CD4-positive, alpha-beta memory T cell (primary cell): ENCODE data around the gene DCAF10. TPM values are rescaled to one million over a fixed set of nuclear protein-coding genes. Genes with fewer than 3 reads are reported as not detected.
A peak's percentile ranks its signal among the peaks of the same experiment; 100 is the strongest.

ENCODE experiments used
- CTCF ChIA-PET: fragments of 350-600 bp; sonication (Branson Sonifier 250); formaldehyde crosslinking; loops from one replicate; lab custom pipeline; 2021; ENCODE audit warnings: inconsistent platforms; ENCODE audit not compliant: partially characterized antibody; lab: Charles Lee
- POLR2A ChIA-PET: fragments of 350-600 bp; sonication (Branson Sonifier 250); formaldehyde crosslinking; loops from one replicate; lab custom pipeline; 2021; ENCODE audit not compliant: partially characterized antibody; lab: Charles Lee
- DNase-seq, 5 donors: peaks; one replicate each; pipeline versions ENCODE4 v3.0.0 to v3.0.0-alpha.2; 2020 to 2022; ENCODE audit warnings: mixed read lengths in 1 of 5
- H3K27ac ChIP-seq: one replicate; pipeline ENCODE4 v1.7.0; 2013; ENCODE audit warnings: low read depth, low read length
- H3K27me3 ChIP-seq: 2 replicates; pipeline ENCODE4 v1.7.0; 2013; ENCODE audit warnings: mild to moderate bottlenecking, low read length, moderate library complexity; ENCODE audit not compliant: insufficient read depth
- H3K36me3 ChIP-seq: 2 replicates; pipeline ENCODE4 v1.7.0; 2013; ENCODE audit warnings: mild to moderate bottlenecking, low read length, moderate library complexity; ENCODE audit not compliant: insufficient read depth
- H3K4me1 ChIP-seq: 2 replicates; pipeline ENCODE4 v1.7.0; 2013; ENCODE audit warnings: mild to moderate bottlenecking, low read length, moderate library complexity; ENCODE audit not compliant: insufficient read depth
- H3K4me3 ChIP-seq, 2 donors: one replicate each; pipeline ENCODE4 v1.7.0; 2013; ENCODE audit warnings: low read length in 2 of 2, mild to moderate bottlenecking in 1 of 2
- H3K9me3 ChIP-seq, 2 donors: one replicate each; pipeline ENCODE4 v1.7.0; 2013; ENCODE audit warnings: low read length in 2 of 2, control low read depth in 1 of 2; ENCODE audit not compliant: control insufficient read depth in 1 of 2
- H3K27ac Mint-ChIP-seq, 7 donors: one replicate each; pipeline ENCODE4 v1.8.0; 2020 to 2021; ENCODE audit warnings: mixed read lengths in 7 of 7, mild to moderate bottlenecking in 6 of 7, inconsistent platforms in 3 of 7, moderate library complexity in 3 of 7
- H3K27me3 Mint-ChIP-seq, 2 donors: one replicate each; pipeline ENCODE4 v1.8.0; 2020 to 2021; ENCODE audit warnings: mixed read lengths in 2 of 2
- H3K36me3 Mint-ChIP-seq, 2 donors: one replicate each; pipeline ENCODE4 v1.8.0; 2020 to 2021; ENCODE audit warnings: mixed read lengths in 2 of 2, inconsistent platforms in 1 of 2, mild to moderate bottlenecking in 1 of 2
- H3K4me1 Mint-ChIP-seq, 4 donors: one replicate each; pipeline ENCODE4 v1.8.0; 2020 to 2021; ENCODE audit warnings: mixed read lengths in 4 of 4, mild to moderate bottlenecking in 1 of 4
- H3K4me3 Mint-ChIP-seq, 8 donors: one replicate each; pipeline ENCODE4 v1.8.0; 2020 to 2021; ENCODE audit warnings: mixed read lengths in 8 of 8, mild to moderate bottlenecking in 7 of 8, moderate library complexity in 6 of 8, inconsistent platforms in 3 of 8
- H3K9me3 Mint-ChIP-seq, 8 donors: one replicate each; pipeline ENCODE4 v1.8.0; 2020 to 2021; ENCODE audit warnings: mixed read lengths in 8 of 8, mild to moderate bottlenecking in 5 of 8, inconsistent platforms in 3 of 8, moderate library complexity in 1 of 8
- intact Hi-C: fragments of 100-400 bp; cut with micrococcal nuclease; formaldehyde crosslinking; loops from one replicate; pipeline ENCODE4 v1.15.1; 2023
- polyA plus RNA-seq, 2 donors: library from polyadenylated mRNA; unstranded; fragments of 300-500 nt; fragmentation: Illumina TruSeq; gene quantifications; one replicate each; pipeline ENCODE4 v1.2.3, GENCODE V29; 2021
- total RNA-seq, 2 experiments: library from RNA; stranded (reverse); gene quantifications; one replicate each; pipeline ENCODE4 v1.2.3, GENCODE V29; 2021

DCAF10 gene
- total and polyA plus RNA-seq, 4 experiments from 2014 or later = 20.3 to 37.1 (median 29.2) TPM

DNA sequence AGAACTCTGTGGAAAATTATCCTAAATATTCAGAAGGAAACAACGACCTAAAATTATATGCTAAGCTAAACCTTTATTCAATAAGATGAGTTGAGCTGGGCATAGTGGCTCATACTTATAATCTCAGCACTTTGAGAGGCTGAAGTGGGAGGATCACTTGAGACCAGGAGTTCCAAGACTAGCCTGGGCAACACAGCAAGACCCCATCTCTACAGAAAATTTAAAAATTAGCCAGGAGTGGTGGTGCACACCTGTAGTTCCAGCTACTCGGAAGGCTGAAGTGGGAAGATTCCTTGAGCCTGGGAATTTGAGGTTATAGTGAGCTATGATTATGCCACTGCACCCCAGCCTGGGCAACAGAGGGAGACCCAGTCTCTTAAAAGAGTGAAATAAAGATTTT, 51.6 kb downstream of the DCAF10 start:
- H3K4me3 ChIP-seq = no peak overlapping the region
- H3K36me3 Mint-ChIP-seq = peaks cover 12 to 18% of the 10 kb centered on the region in 2 donors
- H3K9me3 Mint-ChIP-seq = no peaks in the 10 kb centered on the region
- no peaks in the 10 kb centered on the region for H3K9me3 ChIP-seq
- no peak overlapping the region for H3K27ac ChIP-seq
- H3K27me3 ChIP-seq = no peaks in the 10 kb centered on the region
- H3K4me3 Mint-ChIP-seq = no peak overlapping the region
- no peaks in the 10 kb centered on the region for H3K4me1 ChIP-seq
- POLR2A ChIA-PET = no interaction called here
- DNase-seq = no peak
- H3K36me3 ChIP-seq = no peaks in the 10 kb centered on the region
- CTCF ChIA-PET = interaction anchor here (0.7 kb wide), 1 partner anchor 52 kb away, joined by 3 read pairs; no protein-coding TSS in a partner anchor
- no peaks in the 10 kb centered on the region for H3K27me3 Mint-ChIP-seq
- intact Hi-C loops = no loop called here
- peaks cover 0 to 4% (median 0%) of the 10 kb centered on the region in 4 donors for H3K4me1 Mint-ChIP-seq
- H3K27ac Mint-ChIP-seq = peak overlapping the region in 1 of 7 donors; percentile 22

DNA sequence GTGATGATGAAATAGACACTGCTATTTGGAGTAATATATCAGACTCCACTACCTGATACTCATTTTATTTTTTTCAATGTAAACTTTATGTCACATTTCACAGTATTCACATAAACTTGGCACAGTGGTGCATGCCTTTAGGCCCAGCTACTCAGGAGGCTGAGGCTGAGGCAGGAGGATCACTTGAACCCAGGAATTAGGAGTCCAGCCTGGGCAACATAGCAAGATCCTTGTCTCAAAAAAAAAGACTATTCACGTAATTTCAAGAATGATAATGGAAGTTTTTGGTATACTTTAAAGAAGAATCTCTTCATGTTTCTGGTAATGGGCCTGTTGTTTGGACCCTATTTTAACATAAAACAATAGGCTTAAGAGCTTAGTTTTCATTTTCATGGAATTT, 56.0 kb downstream of the DCAF10 start:
- Mint-ChIP-seq H3K4me3 (no peak overlapping the region), H3K4me1 (no peaks in the 10 kb centered on the region), H3K27ac (no peak overlapping the region), H3K27me3 (no peaks in the 10 kb centered on the region), H3K9me3 (no peaks in the 10 kb centered on the region), H3K36me3 (peaks cover 32 to 45% of the 10 kb centered on the region in 2 donors)
- intact Hi-C loops = no loop called here
- Histone ChIP-seq H3K4me3 (no peak overlapping the region), H3K4me1 (no peaks in the 10 kb centered on the region), H3K36me3 (peaks cover 15% of the 10 kb centered on the region), H3K27ac (no peak overlapping the region), H3K27me3 (no peaks in the 10 kb centered on the region), H3K9me3 (no peaks in the 10 kb centered on the region)
- no peak for DNase-seq
- ChIA-PET CTCF (interaction anchor here (0.6 kb wide), 1 partner anchor 46 kb away, joined by 3 read pairs; no protein-coding TSS in a partner anchor), POLR2A (interaction anchor here (1.3 kb wide), 1 partner anchor 46 kb away, joined by 3 read pairs; no protein-coding TSS in a partner anchor)

DNA sequence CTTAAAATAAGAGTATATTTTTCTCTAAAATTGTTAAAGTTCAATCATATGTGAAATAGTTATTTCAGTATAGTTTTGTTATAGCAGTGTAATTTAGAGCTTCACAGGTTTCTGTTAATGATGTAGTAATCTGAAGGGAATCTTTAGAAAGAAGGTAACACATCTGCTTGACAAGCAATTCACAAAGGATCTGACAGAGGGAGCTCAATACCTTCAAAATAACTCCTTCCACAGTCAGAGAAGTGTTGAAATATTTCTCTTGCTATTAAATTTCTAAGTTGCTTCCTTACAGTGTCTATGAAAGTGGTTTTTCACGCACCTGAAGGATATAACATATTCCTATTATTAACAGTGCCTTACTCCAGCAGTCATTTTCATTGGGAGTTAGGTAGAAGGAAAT, 58.4 kb downstream of the DCAF10 start:
- CTCF ChIA-PET = no interaction called here
- H3K4me3 Mint-ChIP-seq = no peak overlapping the region

DNA sequence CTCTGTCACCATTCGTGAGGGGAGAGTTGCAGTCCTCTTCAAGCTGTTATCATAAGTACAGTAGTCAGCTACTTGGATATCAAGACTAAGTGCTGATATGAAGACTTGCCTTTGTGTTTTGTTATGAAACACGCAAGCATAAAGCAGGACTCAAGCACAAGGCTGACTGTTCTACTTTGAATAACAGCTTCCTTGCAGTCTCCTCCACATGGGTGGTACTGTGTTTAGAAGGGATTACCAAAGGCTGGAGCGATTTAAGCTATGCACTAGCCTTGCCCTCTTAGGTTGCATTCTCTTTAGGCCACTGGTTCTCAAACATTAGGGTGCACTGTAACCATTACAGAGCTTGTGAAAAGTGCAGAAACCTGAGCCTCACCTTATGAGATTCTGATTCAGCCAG, 61.9 kb downstream of the DCAF10 start:
- intact Hi-C loops = no loop called here
- POLR2A ChIA-PET = no interaction called here
- no peak for DNase-seq
- Histone ChIP-seq H3K4me1 (no peaks in the 10 kb centered on the region), H3K27ac (no peak overlapping the region), H3K4me3 (no peak overlapping the region), H3K36me3 (peaks cover 20% of the 10 kb centered on the region), H3K9me3 (no peaks in the 10 kb centered on the region), H3K27me3 (no peaks in the 10 kb centered on the region)
- H3K4me1 Mint-ChIP-seq = no peaks in the 10 kb centered on the region
- CTCF ChIA-PET = no interaction called here
- H3K9me3 Mint-ChIP-seq = no peaks in the 10 kb centered on the region
- no peak overlapping the region for H3K4me3 Mint-ChIP-seq
- peaks cover 34 to 44% of the 10 kb centered on the region in 2 donors for H3K36me3 Mint-ChIP-seq
- no peaks in the 10 kb centered on the region for H3K27me3 Mint-ChIP-seq
- peak overlapping the region in 1 of 7 donors; percentile 12 for H3K27ac Mint-ChIP-seq

More for the DNA sequence above, 58.4 kb downstream of the DCAF10 start:
- Mint-ChIP-seq H3K27ac (no peak overlapping the region), H3K27me3 (no peaks in the 10 kb centered on the region), H3K36me3 (peaks cover 36 to 51% of the 10 kb centered on the region in 2 donors), H3K4me1 (no peaks in the 10 kb centered on the region), H3K9me3 (no peaks in the 10 kb centered on the region)
- H3K27me3 ChIP-seq = no peaks in the 10 kb centered on the region
- no peaks in the 10 kb centered on the region for H3K4me1 ChIP-seq
- POLR2A ChIA-PET = interaction anchor here (0.8 kb wide), 1 partner anchor 74 kb away, joined by 3 read pairs; the partner anchor contains the start of gene EXOSC3
- H3K36me3 ChIP-seq = peaks cover 20% of the 10 kb centered on the region
- no peak overlapping the region for H3K27ac ChIP-seq
- H3K4me3 ChIP-seq = no peak overlapping the region
- H3K9me3 ChIP-seq = no peaks in the 10 kb centered on the region
- intact Hi-C loops = no loop called here
- no peak for DNase-seq

DNA sequence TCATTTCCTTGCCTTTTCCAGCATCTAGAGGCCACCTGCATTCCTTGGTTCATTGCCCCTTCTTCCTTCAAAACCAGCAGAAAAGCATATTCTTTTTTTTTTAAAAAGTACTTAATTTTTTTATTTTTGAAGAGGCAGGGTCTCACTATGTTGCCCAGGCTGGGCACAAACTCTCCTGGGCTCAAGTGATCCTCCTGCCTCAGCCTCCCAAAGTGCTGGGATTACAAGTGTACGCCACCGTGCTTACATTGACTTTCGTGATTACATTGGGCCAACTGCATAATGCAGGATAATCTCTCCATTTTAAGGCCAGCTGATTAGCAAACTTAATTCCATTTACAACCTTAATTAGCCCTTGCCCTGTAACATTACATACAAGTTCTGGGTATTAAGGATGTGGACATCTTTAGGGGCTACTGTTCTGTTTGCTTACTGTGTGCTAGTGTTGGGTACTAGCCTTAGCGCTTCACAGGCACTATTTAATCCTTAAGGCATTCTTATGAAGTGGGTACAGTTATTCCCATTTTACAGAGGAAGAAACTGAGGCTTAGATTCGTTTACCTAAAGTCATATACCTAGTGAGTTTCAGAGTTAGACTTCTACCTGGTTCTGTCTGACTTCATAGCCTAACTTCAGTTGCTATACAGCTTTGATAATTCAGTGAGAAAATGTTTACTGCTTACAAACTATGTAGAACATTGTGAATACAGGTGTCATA, 69.6 kb downstream of the DCAF10 start:
- H3K36me3 ChIP-seq = no peaks in the 10 kb centered on the region
- Mint-ChIP-seq H3K27me3 (no peaks in the 10 kb centered on the region), H3K36me3 (peaks cover 3 to 8% of the 10 kb centered on the region in 2 donors), H3K4me3 (no peak overlapping the region), H3K4me1 (no peaks in the 10 kb centered on the region), H3K27ac (no peak overlapping the region), H3K9me3 (no peaks in the 10 kb centered on the region)
- no peaks in the 10 kb centered on the region for H3K4me1 ChIP-seq
- intact Hi-C loops = no loop called here
- ChIA-PET CTCF (no interaction called here), POLR2A (no interaction called here)
- DNase-seq = no peak
- no peak overlapping the region for H3K4me3 ChIP-seq
- H3K27me3 ChIP-seq = no peaks in the 10 kb centered on the region
- no peak overlapping the region for H3K27ac ChIP-seq
- no peaks in the 10 kb centered on the region for H3K9me3 ChIP-seq

DNA sequence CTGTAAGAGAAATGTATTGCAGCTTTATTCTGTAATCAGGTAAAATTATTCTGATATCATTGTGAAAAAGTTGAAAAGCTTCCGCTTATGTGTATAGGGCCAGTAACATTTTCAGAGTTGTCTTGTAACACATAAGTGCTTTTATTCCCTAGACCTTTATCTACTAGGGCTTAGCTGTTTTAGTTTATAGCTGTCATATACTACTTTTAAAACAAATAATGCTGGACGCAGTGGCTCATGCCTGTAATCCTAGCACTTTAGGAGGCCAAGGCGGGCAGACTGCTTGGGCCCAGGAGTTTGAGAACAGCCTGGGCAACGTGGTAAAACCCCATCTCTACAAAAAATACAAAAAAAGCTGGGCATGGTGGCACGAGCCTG, 70.2 kb downstream of the DCAF10 start:
- POLR2A ChIA-PET = no interaction called here
- Histone ChIP-seq H3K4me3 (no peak overlapping the region), H3K4me1 (no peaks in the 10 kb centered on the region), H3K36me3 (no peaks in the 10 kb centered on the region), H3K9me3 (no peaks in the 10 kb centered on the region), H3K27ac (no peak overlapping the region), H3K27me3 (no peaks in the 10 kb centered on the region)
- CTCF ChIA-PET = no interaction called here
- intact Hi-C loops = no loop called here
- Mint-ChIP-seq H3K27ac (no peak overlapping the region), H3K9me3 (no peaks in the 10 kb centered on the region), H3K4me3 (no peak overlapping the region), H3K36me3 (peaks cover 2 to 8% of the 10 kb centered on the region in 2 donors), H3K27me3 (no peaks in the 10 kb centered on the region), H3K4me1 (peaks cover 0 to under 1% (median 0%) of the 10 kb centered on the region in 4 donors)
- DNase-seq = no peak

DNA sequence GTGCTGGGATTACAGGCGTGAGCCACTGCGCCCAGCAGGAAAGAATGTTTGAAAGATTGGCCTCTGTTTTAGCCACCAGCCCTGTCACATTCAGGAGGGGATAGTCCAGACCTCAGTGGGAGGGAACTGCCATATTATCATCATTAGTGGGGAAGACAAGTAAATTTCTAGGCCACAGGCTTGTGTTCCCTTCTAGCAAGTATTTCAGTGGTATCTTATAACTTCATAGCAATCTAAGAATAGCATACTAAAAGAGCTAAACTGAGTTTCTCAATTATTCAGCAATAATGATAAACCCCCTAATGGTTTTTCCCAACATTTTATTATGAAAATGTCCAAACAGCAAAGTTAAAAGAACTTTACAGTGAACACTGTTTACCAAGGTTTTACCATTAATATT, 73.4 kb downstream of the DCAF10 start:
- Histone ChIP-seq H3K36me3 (no peaks in the 10 kb centered on the region), H3K27ac (no peak overlapping the region), H3K9me3 (no peaks in the 10 kb centered on the region), H3K4me1 (no peaks in the 10 kb centered on the region), H3K4me3 (no peak overlapping the region), H3K27me3 (no peaks in the 10 kb centered on the region)
- ChIA-PET POLR2A (no interaction called here), CTCF (no interaction called here)
- H3K9me3 Mint-ChIP-seq = no peaks in the 10 kb centered on the region
- peaks cover 7 to 18% of the 10 kb centered on the region in 2 donors for H3K36me3 Mint-ChIP-seq
- H3K4me1 Mint-ChIP-seq = peaks cover 0 to 1% (median 0%) of the 10 kb centered on the region in 4 donors
- H3K27me3 Mint-ChIP-seq = no peaks in the 10 kb centered on the region
- intact Hi-C loops = no loop called here
- DNase-seq = no peak
- H3K4me3 Mint-ChIP-seq = no peak overlapping the region
- peak overlapping the region in 1 of 7 donors; percentile 42 for H3K27ac Mint-ChIP-seq
